Stomach (tissue), 9 donors: ENCODE results near the gene ANKDD1B. TPM values are rescaled to one million over a fixed set of nuclear protein-coding genes. Genes with fewer than 3 reads are reported as not detected.

ENCODE experiments used
- DNase-seq, 2 donors: peaks; one replicate each; pipeline versions ENCODE4 v3.0.0 to v3.0.0-alpha.2; 2013 to 2019
- H3K27ac ChIP-seq, 5 donors: fragments of 200-600 bp in 4 of 5; sonication (generic) in 4 of 5; one replicate each; pipeline ENCODE4 v1.5.1; 2013 to 2019; ENCODE audit warnings: mild to moderate bottlenecking in 1 of 5, moderate library complexity in 1 of 5
- H3K27me3 ChIP-seq, 3 donors: fragments of 200-600 bp; sonication (generic); one replicate each; pipeline ENCODE4 v1.5.1; 2017 to 2019; ENCODE audit warnings: mixed run types in 1 of 3
- H3K36me3 ChIP-seq, 4 donors: fragments of 200-600 bp; sonication (generic); 1 replicate in 3 of 4; 2 replicates in 1 of 4; pipeline ENCODE4 v1.5.1; 2016 to 2019
- H3K4me1 ChIP-seq, 4 donors: fragments of 200-600 bp; sonication (generic); one replicate each; pipeline ENCODE4 v1.5.1; 2016 to 2019
- H3K4me3 ChIP-seq, 4 donors: fragments of 200-600 bp; sonication (generic) in 3 of 4; one replicate each; pipeline ENCODE4 v1.5.1; 2016 to 2019; ENCODE audit warnings: mild to moderate bottlenecking in 1 of 4
- H3K9me3 ChIP-seq, 4 donors: fragments of 200-600 bp; sonication (generic); one replicate each; pipeline ENCODE4 v1.5.1; 2016 to 2019
- CTCF ChIP-seq, 7 experiments: fragments of 450-650 bp in 4 of 7; fragments of 200-600 bp in 3 of 7; sonication (generic) in 3 of 7; IDR thresholded peaks; one replicate each; pipeline ENCODE4 v1.5.1; 2016 to 2019; ENCODE audit warnings: antibody characterized with exemption in 7 of 7, control low read depth in 2 of 7, mild to moderate bottlenecking in 1 of 7
- EP300 ChIP-seq: sonication (generic); formaldehyde crosslinking; IDR thresholded peaks from one replicate; pipeline ENCODE4 v1.6.1; 2017; ENCODE audit warnings: antibody characterized with exemption
- POLR2A ChIP-seq, 4 donors: fragments of 450-650 bp; IDR thresholded peaks; one replicate each; pipeline ENCODE4 v1.6.1; 2016; ENCODE audit warnings: antibody characterized with exemption in 4 of 4, control low read depth in 2 of 4, mild to moderate bottlenecking in 1 of 4, moderate library complexity in 1 of 4
- POLR2AphosphoS5 ChIP-seq, 3 donors: sonication (generic); formaldehyde crosslinking; IDR thresholded peaks; one replicate each; pipeline ENCODE4 v1.6.1; 2016; ENCODE audit warnings: antibody characterized with exemption in 3 of 3
- whole genome bisulfite sequencing, 5 donors: extraction: QIAGEN DNeasy Blood & Tissue Kit in 3 of 5; methylation state at CpG; one replicate each; pipeline versions ENCODE4 v1.1.5 to v1.1.7; 2013 to 2018; 5-methylcytosine and 5-hydroxymethylcytosine counted together
- intact Hi-C: fragments of 100-400 bp; cut with DNase I; formaldehyde crosslinking; loops from one replicate; pipeline ENCODE4 v1.15.1; 2023; ENCODE audit warnings: low total_unique reads
- polyA plus RNA-seq, 3 donors: library from polyadenylated mRNA; stranded (reverse); fragments of 200-250 nt; gene quantifications; one replicate each; pipeline ENCODE4 v1.2.3, GENCODE V29; 2013
- total RNA-seq, 5 donors: library from RNA; depleted of rRNA; stranded (reverse); fragments of >200 nt; gene quantifications; one replicate each; pipeline versions ENCODE4 v1.1.0 to v1.2.3, GENCODE V29; 2014 to 2016
- donor health status: healthy with polysubstance abuse.
- donor health status: Bipolar disorder and iron deficiency.
- donor health status: healthy.

Gene ANKDD1B
- total and polyA plus RNA-seq, 8 donors, result 0.37 to 11.6 (median 3.6) TPM; not detected in 2

GRCh38 chr5:75671506-75671905 is 60.3 kb downstream of the ANKDD1B start:
- Histone ChIP-seq H3K27me3 (no peaks in the 10 kb centered on the region), H3K4me3 (no peak overlapping the region), H3K36me3 (peaks cover 0 to 33% (median 29%) of the 10 kb centered on the region in 4 donors), H3K9me3 (no peaks in the 10 kb centered on the region), H3K4me1 (peaks cover 0 to 23% (median 16%) of the 10 kb centered on the region in 4 donors), H3K27ac (no peak overlapping the region)
- TF ChIP-seq EP300, result no peak
- no peak for TF ChIP-seq CTCF (IDR thresholded peaks at IDR 0.05)
- TF ChIP-seq POLR2AphosphoS5 (IDR thresholded peaks at IDR 0.05), result no peak
- TF ChIP-seq POLR2A (IDR thresholded peaks at IDR 0.05), result no peak
- intact Hi-C loops, result no loop called here
- 46 to 97% (median 47%) methylated on average over 2 of the region's 2 CpGs for WGBS, 5 donors
- no peak for DNase-seq

GRCh38 chr5:75672616-75673015 is 61.4 kb downstream of the ANKDD1B start:
- 74 to 81% (median 75%) methylated on average over 3 of the region's 3 CpGs for WGBS, 5 donors
- intact Hi-C loops, result no loop called here

GRCh38 chr5:75675783-75676182 is 64.5 kb downstream of the ANKDD1B start:
- H3K27ac ChIP-seq, result no peak overlapping the region
- peaks cover 0 to 5% (median 0%) of the 10 kb centered on the region in 4 donors for H3K4me1 ChIP-seq
- no peaks in the 10 kb centered on the region for H3K9me3 ChIP-seq
- no peak for DNase-seq
- peaks cover 0 to 39% (median 30%) of the 10 kb centered on the region in 4 donors for H3K36me3 ChIP-seq
- intact Hi-C loops, result no loop called here
- H3K4me3 ChIP-seq, result no peak overlapping the region
- WGBS, 5 donors, result 91 to 100% (median 97%) methylated on average over 1 of the region's 1 CpG
- H3K27me3 ChIP-seq, result no peaks in the 10 kb centered on the region
- TF ChIP-seq CTCF (IDR thresholded peaks at IDR 0.05) (no peak), EP300 (no peak), POLR2AphosphoS5 (IDR thresholded peaks at IDR 0.05) (no peak), POLR2A (IDR thresholded peaks at IDR 0.05) (no peak)

More at GRCh38 chr5:75672616-75673015, 61.4 kb downstream of the ANKDD1B start:
- H3K9me3 ChIP-seq, result no peaks in the 10 kb centered on the region
- H3K36me3 ChIP-seq, result peaks cover 0 to 38% (median 30%) of the 10 kb centered on the region in 4 donors
- no peaks in the 10 kb centered on the region for H3K27me3 ChIP-seq
- no peak for DNase-seq
- no peak overlapping the region for H3K4me3 ChIP-seq
- peaks cover 0 to 23% (median 16%) of the 10 kb centered on the region in 4 donors for H3K4me1 ChIP-seq
- TF ChIP-seq EP300 (no peak), POLR2AphosphoS5 (IDR thresholded peaks at IDR 0.05) (no peak)
- no peak overlapping the region for H3K27ac ChIP-seq

- TF ChIP-seq EP300 (no peak), POLR2A (IDR thresholded peaks at IDR 0.05) (no peak), CTCF (IDR thresholded peaks at IDR 0.05) (no peak), POLR2AphosphoS5 (IDR thresholded peaks at IDR 0.05) (no peak)
- Histone ChIP-seq H3K27ac (no peak overlapping the region), H3K4me3 (no peak overlapping the region), H3K27me3 (no peaks in the 10 kb centered on the region), H3K9me3 (no peaks in the 10 kb centered on the region), H3K4me1 (peaks cover 0 to 7% (median 0%) of the 10 kb centered on the region in 4 donors), H3K36me3 (peaks cover 0 to 39% (median 29%) of the 10 kb centered on the region in 4 donors)
- WGBS, 5 donors, result 59 to 79% (median 69%) methylated on average over 1 of the region's 1 CpG
- no peak for DNase-seq
- intact Hi-C loops, result no loop called here
These were observed 66.4 kb downstream of the ANKDD1B start for GRCh38 chr5:75677607-75678006.

- no peaks in the 10 kb centered on the region for H3K9me3 ChIP-seq
- WGBS, 5 donors, result 58 to 73% (median 68%) methylated on average over 3 of the region's 3 CpGs
- no peak overlapping the region for H3K27ac ChIP-seq
- peaks cover 0 to 5% (median 0%) of the 10 kb centered on the region in 4 donors for H3K4me1 ChIP-seq
- H3K27me3 ChIP-seq, result no peaks in the 10 kb centered on the region
- DNase-seq, result no peak
- TF ChIP-seq EP300 (no peak), POLR2AphosphoS5 (IDR thresholded peaks at IDR 0.05) (no peak), CTCF (IDR thresholded peaks at IDR 0.05) (no peak), POLR2A (IDR thresholded peaks at IDR 0.05) (no peak)
- peaks cover 0 to 39% (median 27%) of the 10 kb centered on the region in 4 donors for H3K36me3 ChIP-seq
- intact Hi-C loops, result no loop called here
- no peak overlapping the region for H3K4me3 ChIP-seq
These were observed 66.9 kb downstream of the ANKDD1B start for GRCh38 chr5:75678155-75678554.
